IPS DF 6.9 (cell line): Measurements from ENCODE around the gene MTRFR.
A peak's percentile ranks its signal among the peaks of the same experiment; 100 is the strongest.

Source experiments
- DNase-seq: peaks from one replicate; pipeline ENCODE4 v3.0.0-alpha.2; 2013; ENCODE audit warnings: low read depth, low spot score
- H3K27ac ChIP-seq: one replicate; pipeline ENCODE4 v1.5.1; 2013; ENCODE audit warnings: low read length, control low read depth
- H3K27me3 ChIP-seq: 2 replicates; pipeline ENCODE4 v1.6.1; 2013; ENCODE audit warnings: mild to moderate bottlenecking, low read length; ENCODE audit not compliant: control insufficient read depth, insufficient read depth
- H3K36me3 ChIP-seq: 2 replicates; pipeline ENCODE4 v1.6.1; 2013; ENCODE audit warnings: low read length; ENCODE audit not compliant: control insufficient read depth, insufficient read depth
- H3K4me1 ChIP-seq: 2 replicates; pipeline ENCODE4 v1.6.1; 2013; ENCODE audit warnings: low read length; ENCODE audit not compliant: control insufficient read depth, insufficient read depth
- H3K4me3 ChIP-seq: 2 replicates; pipeline ENCODE4 v1.5.1; 2013; ENCODE audit warnings: mild to moderate bottlenecking, low read length
- H3K9me3 ChIP-seq: 2 replicates; pipeline ENCODE4 v1.6.1; 2013; ENCODE audit warnings: low read length, inconsistent platforms; ENCODE audit not compliant: control insufficient read depth, insufficient read depth
- WGBS: extraction: QIAGEN DNeasy Blood & Tissue Kit; methylation state at CpG from one replicate; pipeline ENCODE4 v1.1.7; 2013; ENCODE audit warnings: mixed read lengths, missing lambda C conversion rate; ENCODE audit not compliant: insufficient read length, insufficient coverage; 5-methylcytosine and 5-hydroxymethylcytosine counted together

The MTRFR gene

GRCh38 chr12:123270214-123271000, 37.2 kb downstream of the MTRFR start:
- no CpG with 5 or more reads among the region's 51 CpGs for WGBS
- DNase-seq: no peak
- H3K27ac ChIP-seq: no peak overlapping the region

DNA sequence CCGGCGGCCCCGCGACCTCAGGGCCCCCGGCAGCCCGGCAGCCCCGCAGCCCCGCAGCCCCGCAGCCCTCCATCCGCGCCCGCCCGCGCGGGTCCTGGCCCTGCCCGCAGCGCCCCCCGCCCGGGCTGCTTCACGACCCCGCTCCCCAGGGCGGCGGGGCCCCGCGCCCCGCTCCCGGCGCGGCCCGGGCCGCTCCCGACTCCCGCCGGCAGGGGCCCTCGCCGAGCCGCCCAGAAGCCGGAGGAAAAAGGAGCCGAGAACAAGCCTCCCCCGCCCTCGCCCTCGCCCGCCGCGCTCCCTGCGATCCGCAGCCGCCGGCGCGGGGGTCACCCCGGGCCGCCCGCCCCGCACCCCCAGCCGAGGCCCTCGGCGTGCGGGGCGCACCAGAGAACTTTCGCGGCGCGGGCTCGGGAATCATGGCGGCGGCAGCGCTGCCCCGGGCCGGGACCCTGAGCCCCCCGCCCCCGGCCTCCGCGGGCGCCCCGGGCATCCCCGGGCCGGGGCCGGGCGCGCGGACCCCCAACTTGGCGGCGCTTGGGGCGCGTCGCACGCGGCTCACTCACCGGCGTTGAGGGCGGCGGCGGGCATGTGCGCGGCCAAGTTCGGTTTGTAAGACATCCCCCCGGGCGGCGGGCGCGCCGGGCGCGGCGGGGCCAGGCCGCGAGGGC, 37.9 kb downstream of the MTRFR start:
- H3K27me3 ChIP-seq: no peaks in the 10 kb centered on the region
- no CpG with 5 or more reads among the region's 108 CpGs for WGBS
- peaks cover 14% of the 10 kb centered on the region for H3K4me1 ChIP-seq
- H3K36me3 ChIP-seq: 0 out of 2 replicates have a peak, but pooled peaks cover 6% of the 10 kb centered on the region
- H3K4me3 ChIP-seq: peak overlapping the region; percentile 92
- DNase-seq: no peak
- no peaks in the 10 kb centered on the region for H3K9me3 ChIP-seq
- no peak overlapping the region for H3K27ac ChIP-seq

More at GRCh38 chr12:123270214-123271000, 37.2 kb downstream of the MTRFR start:
- H3K4me3 ChIP-seq: peak overlapping the region; percentile 92
- peaks cover 14% of the 10 kb centered on the region for H3K4me1 ChIP-seq
- no peaks in the 10 kb centered on the region for H3K9me3 ChIP-seq
- H3K36me3 ChIP-seq: 0 out of 2 replicates have a peak, but pooled peaks cover 8% of the 10 kb centered on the region
- H3K27me3 ChIP-seq: no peaks in the 10 kb centered on the region

GRCh38 chr12:123273166-123273565, 39.9 kb downstream of the MTRFR start:
- no CpG with 5 or more reads among the region's 15 CpGs for WGBS
- Histone ChIP-seq H3K27me3 (no peaks in the 10 kb centered on the region), H3K27ac (no peak overlapping the region), H3K9me3 (no peaks in the 10 kb centered on the region), H3K4me1 (peaks cover 10% of the 10 kb centered on the region), H3K36me3 (no peaks in the 10 kb centered on the region), H3K4me3 (no peak overlapping the region)
- DNase-seq: no peak

GRCh38 chr12:123278101-123278627, 44.9 kb downstream of the MTRFR start:
- WGBS: no CpG with 5 or more reads among the region's 2 CpGs
- DNase-seq: no peak
- Histone ChIP-seq H3K4me3 (no peak overlapping the region), H3K9me3 (no peaks in the 10 kb centered on the region), H3K4me1 (no peaks in the 10 kb centered on the region), H3K27ac (no peak overlapping the region), H3K36me3 (no peaks in the 10 kb centered on the region), H3K27me3 (no peaks in the 10 kb centered on the region)

GRCh38 chr12:123280971-123281370, 47.7 kb downstream of the MTRFR start:
- Histone ChIP-seq H3K4me1 (no peaks in the 10 kb centered on the region), H3K27me3 (no peaks in the 10 kb centered on the region), H3K4me3 (no peak overlapping the region), H3K27ac (no peak overlapping the region), H3K36me3 (no peaks in the 10 kb centered on the region), H3K9me3 (no peaks in the 10 kb centered on the region)
- DNase-seq: no peak
- WGBS: no CpG with 5 or more reads among the region's 2 CpGs

- WGBS: no CpG with 5 or more reads among the region's 10 CpGs
- H3K36me3 ChIP-seq: no peaks in the 10 kb centered on the region
- peaks cover 2% of the 10 kb centered on the region; the same call in 1 of the 2 replicates for H3K4me1 ChIP-seq
- H3K27ac ChIP-seq: no peak overlapping the region
- no peak for DNase-seq
- no peaks in the 10 kb centered on the region for H3K27me3 ChIP-seq
- H3K4me3 ChIP-seq: no peak overlapping the region
- H3K9me3 ChIP-seq: no peaks in the 10 kb centered on the region
Observed at GRCh38 chr12:123282111-123282510, 48.9 kb downstream of the MTRFR start.

DNA sequence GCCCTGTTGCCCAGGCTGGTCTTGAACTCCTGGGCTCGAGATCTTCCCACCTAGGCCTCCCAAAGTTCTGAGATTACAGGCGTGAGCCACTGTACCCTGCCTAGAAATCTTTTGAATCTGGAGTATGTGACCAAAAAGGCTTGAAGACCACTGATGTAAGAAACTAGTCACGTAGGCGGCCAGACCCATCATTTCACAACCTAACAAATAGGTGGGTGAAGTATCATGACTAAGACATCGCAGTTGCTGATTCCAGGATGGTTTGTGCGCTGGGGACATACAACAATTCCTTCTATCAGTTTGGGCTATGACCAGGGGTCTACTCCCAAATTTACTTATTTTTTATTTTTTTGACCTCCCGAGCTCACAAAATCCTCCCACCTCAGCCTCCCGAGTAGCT, 50.2 kb downstream of the MTRFR start:
- Histone ChIP-seq H3K9me3 (no peaks in the 10 kb centered on the region), H3K27ac (no peak overlapping the region), H3K4me1 (peaks cover 2% of the 10 kb centered on the region; the same call in 1 of the 2 replicates), H3K4me3 (no peak overlapping the region), H3K27me3 (no peaks in the 10 kb centered on the region), H3K36me3 (no peaks in the 10 kb centered on the region)
- DNase-seq: no peak
- no CpG with 5 or more reads among the region's 8 CpGs for WGBS

DNA sequence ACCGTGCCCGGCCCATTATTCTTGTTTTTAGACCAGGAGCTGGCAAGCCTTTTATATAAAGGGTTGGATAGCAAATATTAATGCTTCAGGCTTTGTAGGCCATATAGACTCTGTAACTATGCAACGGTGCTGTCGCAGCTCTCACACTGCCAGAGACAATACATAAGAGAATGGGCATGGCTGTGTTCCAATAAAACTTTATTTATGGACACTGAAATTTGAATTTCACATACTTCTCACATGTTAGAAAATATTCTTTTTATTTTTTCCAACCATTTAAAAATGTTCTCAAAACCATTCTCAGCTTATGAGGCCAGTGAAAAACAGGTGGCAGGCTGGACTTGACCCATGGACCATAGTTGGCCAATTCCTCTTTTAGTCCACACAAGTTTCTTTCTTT, 51.4 kb downstream of the MTRFR start:
- H3K4me1 ChIP-seq: peaks cover 2% of the 10 kb centered on the region; the same call in 1 of the 2 replicates
- DNase-seq: no peak
- no peak overlapping the region for H3K27ac ChIP-seq
- H3K36me3 ChIP-seq: 0 out of 2 replicates have a peak, but pooled peaks cover 2% of the 10 kb centered on the region
- H3K27me3 ChIP-seq: no peaks in the 10 kb centered on the region
- no peak overlapping the region for H3K4me3 ChIP-seq
- no CpG with 5 or more reads among the region's 4 CpGs for WGBS
- H3K9me3 ChIP-seq: no peaks in the 10 kb centered on the region

GRCh38 chr12:123286652-123287373, 53.6 kb downstream of the MTRFR start:
- Histone ChIP-seq H3K27me3 (no peaks in the 10 kb centered on the region), H3K36me3 (peaks cover 2% of the 10 kb centered on the region; the same call in 1 of the 2 replicates), H3K4me1 (peaks cover 2% of the 10 kb centered on the region; the same call in 1 of the 2 replicates), H3K27ac (no peak overlapping the region), H3K9me3 (no peaks in the 10 kb centered on the region), H3K4me3 (no peak overlapping the region)
- WGBS: no CpG with 5 or more reads among the region's 9 CpGs
- no peak for DNase-seq

- no peak overlapping the region for H3K27ac ChIP-seq
- H3K36me3 ChIP-seq: peaks cover 6% of the 10 kb centered on the region; the same call in 1 of the 2 replicates
- WGBS: 100% methylated on average over 1 of the region's 20 CpGs
Observed at GRCh38 chr12:123288751-123289346, 55.6 kb downstream of the MTRFR start.

More at GRCh38 chr12:123288751-123289346, 55.6 kb downstream of the MTRFR start:
- peaks cover 2% of the 10 kb centered on the region; the same call in 1 of the 2 replicates for H3K4me1 ChIP-seq
- no peaks in the 10 kb centered on the region for H3K9me3 ChIP-seq
- no peak overlapping the region for H3K4me3 ChIP-seq
- DNase-seq: no peak
- H3K27me3 ChIP-seq: no peaks in the 10 kb centered on the region
